Psoas muscle (tissue), 8 donors: ENCODE data around the gene OGA. TPM values are rescaled to one million over a fixed set of nuclear protein-coding genes. Genes with fewer than 3 reads are reported as not detected.
A peak's percentile ranks its signal among the peaks of the same experiment; 100 is the strongest.

ENCODE experiments used
- ATAC-seq, 4 donors: fragments of 200-7000 bp; cut with Tn5 transposase; one replicate each; pipeline ENCODE4 v1.9.1; 2020; ENCODE audit warnings: moderate library complexity in 3 of 4, mild to moderate bottlenecking in 2 of 4
- DNase-seq, 2 donors: peaks; one replicate each; pipeline ENCODE4 v3.0.0-alpha.2; 2020
- H3K27ac ChIP-seq: fragments of 200-600 bp; one replicate; pipeline ENCODE4 v1.8.0; 2022
- H3K27me3 ChIP-seq, 3 donors: fragments of 200-600 bp in 1 of 3; one replicate each; pipeline versions ENCODE4 v1.6.1 to v1.8.0; 2013 to 2022; ENCODE audit warnings: low read length in 2 of 3, mild to moderate bottlenecking in 2 of 3, moderate library complexity in 1 of 3; ENCODE audit not compliant: insufficient read depth in 3 of 3
- H3K36me3 ChIP-seq, 2 donors: fragments of 200-600 bp in 1 of 2; one replicate each; pipeline versions ENCODE4 v1.6.1 to v1.8.0; 2013 to 2022; ENCODE audit warnings: low read depth in 1 of 2, mild to moderate bottlenecking in 1 of 2, moderate library complexity in 1 of 2; ENCODE audit not compliant: insufficient read depth in 1 of 2
- H3K4me1 ChIP-seq: fragments of 200-600 bp; one replicate; pipeline ENCODE4 v1.8.0; 2022
- H3K4me3 ChIP-seq: fragments of 200-600 bp; one replicate; pipeline ENCODE4 v1.8.0; 2022; ENCODE audit warnings: mild to moderate bottlenecking
- H3K9me3 ChIP-seq: fragments of 200-600 bp; one replicate; pipeline ENCODE4 v1.8.0; 2022
- WGBS, 3 donors: extraction: QIAGEN DNeasy Blood & Tissue Kit; methylation state at CpG; one replicate each; pipeline versions ENCODE4 v1.1.6 to v1.1.7; 2013; 5-methylcytosine and 5-hydroxymethylcytosine counted together
- intact Hi-C, 2 donors: fragments of 100-400 bp; cut with DNase I; formaldehyde crosslinking; loops; one replicate each; pipeline versions ENCODE4 v1.11.0 to v1.14.2; 2022
- polyA plus RNA-seq, 3 donors: library from polyadenylated mRNA; stranded (reverse); fragments of 200-250 nt; gene quantifications; one replicate each; pipeline ENCODE4 v1.2.3, GENCODE V29; 2013
- total RNA-seq, 4 donors: library from RNA; stranded (reverse); fragmentation: NEBNext Ultra II Directional in 2 of 4; extraction: Animal tissue kit (Norgen Biotek cat#: 25700) in 2 of 4; gene quantifications; one replicate each; pipeline versions ENCODE4 v1.2.1 to v1.2.4, GENCODE V29; 2021 to 2023
- TF ChIP-seq, protein P1 (sequence below): fragments of 200-600 bp; IDR thresholded peaks from one replicate; pipeline ENCODE4 v1.8.0; 2022; ENCODE audit warnings: antibody characterized with exemption
- donor health status: healthy with polysubstance abuse.
- donor health status: DM: no; HTN: no; CAD: no; lungs with moderate emphysema.
- donor health status: Bipolar disorder and iron deficiency.
- donor health status: healthy.
- donor health status: DM: yes; HTN: yes; CAD: no.
- donor health status: DM: no; HTN: no; CAD: no.
- donor health status: DM: no; HTN: no; CAD: no.
- donor health status: DM: yes; HTN: yes; CAD: no.

OGA gene
- total and polyA plus RNA-seq, 7 donors = 12.0 to 59.8 (median 56.2) TPM

DNA sequence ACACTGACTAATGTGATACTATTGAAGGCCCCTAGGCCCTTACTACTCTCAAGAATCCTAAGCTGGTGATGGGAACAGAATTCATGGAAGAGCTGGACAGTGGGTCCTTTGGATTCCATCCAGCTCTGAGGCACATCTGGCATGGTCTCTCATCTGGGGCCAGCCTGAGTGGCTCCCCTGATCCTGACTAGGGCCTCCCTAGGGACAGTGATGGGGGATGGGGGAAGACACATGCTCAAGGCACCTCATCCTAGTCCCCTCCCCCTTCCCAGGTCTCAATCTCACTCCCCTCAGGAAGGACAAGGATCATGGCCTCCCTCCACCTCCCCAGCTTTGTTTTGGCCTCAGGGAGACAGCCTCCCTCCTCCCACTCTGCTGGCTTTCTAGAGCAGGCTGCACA is 23.6 kb upstream of the OGA start:
- Histone ChIP-seq H3K4me1 (peaks cover 24% of the 10 kb centered on the region), H3K9me3 (no peaks in the 10 kb centered on the region), H3K36me3 (peaks cover 0 to 15% of the 10 kb centered on the region in 2 donors), H3K4me3 (no peak overlapping the region), H3K27ac (no peak overlapping the region), H3K27me3 (no peaks in the 10 kb centered on the region)
- no peak for ATAC-seq
- TF ChIP-seq, protein P1, sequence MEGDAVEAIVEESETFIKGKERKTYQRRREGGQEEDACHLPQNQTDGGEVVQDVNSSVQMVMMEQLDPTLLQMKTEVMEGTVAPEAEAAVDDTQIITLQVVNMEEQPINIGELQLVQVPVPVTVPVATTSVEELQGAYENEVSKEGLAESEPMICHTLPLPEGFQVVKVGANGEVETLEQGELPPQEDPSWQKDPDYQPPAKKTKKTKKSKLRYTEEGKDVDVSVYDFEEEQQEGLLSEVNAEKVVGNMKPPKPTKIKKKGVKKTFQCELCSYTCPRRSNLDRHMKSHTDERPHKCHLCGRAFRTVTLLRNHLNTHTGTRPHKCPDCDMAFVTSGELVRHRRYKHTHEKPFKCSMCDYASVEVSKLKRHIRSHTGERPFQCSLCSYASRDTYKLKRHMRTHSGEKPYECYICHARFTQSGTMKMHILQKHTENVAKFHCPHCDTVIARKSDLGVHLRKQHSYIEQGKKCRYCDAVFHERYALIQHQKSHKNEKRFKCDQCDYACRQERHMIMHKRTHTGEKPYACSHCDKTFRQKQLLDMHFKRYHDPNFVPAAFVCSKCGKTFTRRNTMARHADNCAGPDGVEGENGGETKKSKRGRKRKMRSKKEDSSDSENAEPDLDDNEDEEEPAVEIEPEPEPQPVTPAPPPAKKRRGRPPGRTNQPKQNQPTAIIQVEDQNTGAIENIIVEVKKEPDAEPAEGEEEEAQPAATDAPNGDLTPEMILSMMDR = no peak
- intact Hi-C loops = loop anchor here (2.0 to 5.0 kb wide), 4 partner anchors 169 to 231 kb away; no protein-coding TSS in a partner anchor
- no peak for DNase-seq

DNA sequence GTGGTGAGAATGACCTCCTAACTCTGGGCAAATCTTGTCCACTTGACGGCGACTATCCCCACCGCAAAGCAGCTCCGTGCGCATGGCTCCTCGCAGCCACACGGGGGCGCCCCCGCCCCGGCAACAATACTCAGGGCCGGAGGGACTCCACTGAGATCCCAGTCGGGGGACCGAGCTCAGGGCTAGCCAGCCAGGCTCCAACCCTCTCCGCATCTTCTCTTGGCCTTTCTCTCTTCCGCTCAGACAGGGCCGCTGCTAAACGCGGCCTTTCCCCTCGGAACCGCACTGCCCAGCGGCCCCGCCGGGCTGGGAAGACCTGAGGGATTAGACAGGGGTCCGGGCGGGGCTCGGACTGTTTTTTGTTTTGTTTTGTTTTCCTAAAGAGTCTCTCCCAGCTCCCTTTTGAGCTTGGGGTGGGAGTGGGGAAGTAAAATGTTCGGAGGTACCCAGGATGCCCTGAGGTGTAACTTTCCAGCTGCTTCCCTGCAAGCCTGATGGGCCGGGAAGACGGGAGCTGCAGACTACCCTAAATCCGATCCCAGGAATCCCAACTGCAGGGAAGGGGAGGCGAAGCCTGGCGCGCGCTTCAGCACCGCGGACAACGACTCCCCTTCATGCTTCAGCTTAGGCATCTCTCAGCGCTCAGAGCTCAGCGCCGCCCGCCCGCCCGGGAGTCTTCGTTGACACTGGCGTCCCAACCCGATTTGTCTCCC is 22.7 kb upstream of the OGA start:
- Histone ChIP-seq H3K9me3 (no peaks in the 10 kb centered on the region), H3K27ac (no peak overlapping the region), H3K27me3 (no peaks in the 10 kb centered on the region), H3K4me3 (peak overlapping the region; percentile 53), H3K36me3 (peaks cover 0 to 9% of the 10 kb centered on the region in 2 donors), H3K4me1 (peaks cover 24% of the 10 kb centered on the region)
- DNase-seq = peak; percentile 81 to 87
- intact Hi-C loops = loop anchor here (2.0 to 5.0 kb wide), 3 partner anchors 170 to 231 kb away; no protein-coding TSS in a partner anchor
- TF ChIP-seq, protein P1 = peak; percentile 86
- ATAC-seq = peak; percentile 86 to 92 (median 87)
- 1 to 2% (median 1%) methylated on average over 46 of the region's 46 CpGs for WGBS, 3 donors

DNA sequence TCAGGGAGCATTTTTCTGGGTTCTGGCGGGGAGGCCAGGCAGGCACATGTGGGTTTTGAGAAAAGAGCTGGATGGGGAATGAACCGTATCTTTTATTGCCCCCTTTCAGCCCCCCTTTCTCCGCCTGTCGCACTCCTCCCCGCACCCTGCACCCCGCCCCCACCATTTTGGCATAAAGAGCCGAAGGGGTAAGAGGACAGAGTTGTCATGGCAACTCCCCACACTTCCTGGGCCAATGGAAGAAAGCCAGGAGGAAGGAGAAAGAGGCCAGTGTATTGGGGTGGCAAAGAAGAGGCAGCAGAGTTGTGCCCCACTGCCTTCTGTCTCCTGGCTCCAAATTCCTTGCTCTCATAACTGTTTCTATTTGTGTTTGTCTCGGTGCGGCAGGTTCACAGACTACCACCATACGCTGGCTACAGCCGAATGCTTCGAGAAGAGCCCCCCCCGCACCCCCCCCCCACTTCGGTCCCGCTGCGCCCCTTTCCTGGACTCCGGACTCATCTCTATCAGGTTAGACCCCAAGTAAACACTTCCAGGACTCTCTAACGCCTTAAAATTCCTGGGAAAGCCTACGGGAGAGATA is 21.9 kb upstream of the OGA start:
- no peaks in the 10 kb centered on the region for H3K9me3 ChIP-seq
- H3K4me3 ChIP-seq = peak overlapping the region; percentile 53
- H3K27ac ChIP-seq = no peak overlapping the region
- WGBS, 3 donors = 3 to 9% (median 4%) methylated on average over 16 to 19 of the region's 19 CpGs
- intact Hi-C loops = loop anchor here (2.0 to 5.0 kb wide), 3 partner anchors 171 to 232 kb away; no protein-coding TSS in a partner anchor
- TF ChIP-seq, protein P1 = no peak
- peaks cover 24% of the 10 kb centered on the region for H3K4me1 ChIP-seq
- no peaks in the 10 kb centered on the region for H3K27me3 ChIP-seq
- DNase-seq (no peak), ATAC-seq (no peak)
- peaks cover 0 to 2% of the 10 kb centered on the region in 2 donors for H3K36me3 ChIP-seq

DNA sequence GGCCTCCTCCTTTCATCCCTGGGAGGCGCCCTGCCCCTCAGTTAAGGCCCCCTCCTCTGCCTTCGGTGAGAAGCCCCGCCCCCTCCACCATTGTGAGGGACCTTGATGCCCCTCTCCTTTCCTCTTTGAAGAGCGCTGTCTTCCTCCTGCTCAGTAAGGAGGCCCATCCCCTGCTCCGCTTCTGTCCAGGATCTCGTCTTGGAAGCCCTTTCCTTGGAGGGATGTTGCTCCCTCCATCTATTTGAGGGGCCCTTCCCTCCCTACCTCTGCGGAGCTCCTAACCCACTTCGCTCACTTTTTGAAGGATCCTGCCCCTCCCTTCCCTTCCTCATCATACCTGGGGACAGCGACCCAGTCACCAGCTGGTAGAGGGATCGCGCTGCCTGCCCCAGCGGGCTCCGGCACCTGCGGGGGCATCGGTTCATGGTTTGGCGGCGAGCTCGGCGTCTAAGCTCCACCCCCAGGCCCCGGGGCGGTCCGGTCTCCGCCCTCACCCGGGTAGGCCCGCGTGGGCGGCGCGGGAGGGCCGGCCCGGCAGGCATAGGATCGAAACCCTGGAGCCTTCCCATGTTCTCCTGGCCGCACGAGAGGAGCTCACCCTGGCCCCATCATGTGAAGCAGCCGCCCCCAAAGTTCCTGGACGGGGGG is 21.3 kb upstream of the OGA start:
- ATAC-seq (peak in 2 of 4 donors; percentile 26 to 32), DNase-seq (peak in 1 of 2 donors; percentile 44)
- Histone ChIP-seq H3K36me3 (no peaks in the 10 kb centered on the region), H3K4me1 (peaks cover 24% of the 10 kb centered on the region), H3K4me3 (peak overlapping the region; percentile 39), H3K27me3 (no peaks in the 10 kb centered on the region), H3K9me3 (no peaks in the 10 kb centered on the region), H3K27ac (peak overlapping the region; percentile 10)
- 20 to 24% (median 21%) methylated on average over 25 to 36 of the region's 36 CpGs for WGBS, 3 donors
- intact Hi-C loops = loop anchor here (2.0 to 5.0 kb wide), 3 partner anchors 171 to 233 kb away; no protein-coding TSS in a partner anchor
- TF ChIP-seq, protein P1 = no peak
